ENCODE data around the gene ZNF292. TPM values are rescaled to one million over a fixed set of nuclear protein-coding genes. Genes with fewer than 3 reads are reported as not detected.

The ZNF292 gene
- 2.3 to 4.2 TPM (median 3.2 TPM) in 5 replicates for total RNA-seq (2022; extraction: Qiagen RNA extraction; ENCODE audit: low read depth)

GRCh38 chr6:87154993-87155841 lies at the start of gene ZNF292:
ZNF292 (plus strand) TSS chr6:87155565; CDS start chr6:87155592, 27 bp downstream.

Other genes starting within 250 kb of the ZNF292 start
- not detected in 5 replicates for gene HTR1E, start 218.0 kb upstream of the ZNF292 start, total RNA-seq (2022; extraction: Qiagen RNA extraction; ENCODE audit: low read depth)
- 0.19 to 0.29 TPM (median 0.26 TPM) in 3 of 5 replicates, not detected in the others for gene CGA, start 60.5 kb upstream of the ZNF292 start, total RNA-seq (2022; extraction: Qiagen RNA extraction; ENCODE audit: low read depth)
- gene SMIM8, start 167.0 kb downstream of the ZNF292 start, total RNA-seq (2022; extraction: Qiagen RNA extraction; ENCODE audit: low read depth), result 2.3 to 3.9 TPM (median 2.8 TPM) in 5 replicates
- not detected in 5 replicates for gene GJB7, start 173.7 kb downstream of the ZNF292 start, total RNA-seq (2022; extraction: Qiagen RNA extraction; ENCODE audit: low read depth)
- gene C6orf163, start 189.2 kb downstream of the ZNF292 start, total RNA-seq (2022; extraction: Qiagen RNA extraction; ENCODE audit: low read depth), result 0.22 to 0.36 TPM in 2 of 5 replicates, not detected in the others

Data from A549 treated with RU486 at 1 μM for 4 hours (cell line).